Peyer's patch (tissue), 4 donors: Measurements from ENCODE around the gene LINGO3. TPM values are rescaled to one million over a fixed set of nuclear protein-coding genes. Genes with fewer than 3 reads are reported as not detected.

Source experiments
- DNase-seq, 3 donors: peaks; one replicate each; pipeline ENCODE4 v3.0.0-alpha.2; 2017 to 2019
- H3K27ac ChIP-seq, 4 donors: fragments of 200-600 bp; sonication (generic); one replicate each; pipeline ENCODE4 v1.5.1; 2016 to 2019
- H3K27me3 ChIP-seq, 2 donors: fragments of 200-600 bp; sonication (generic); one replicate each; pipeline ENCODE4 v1.5.1; 2019
- H3K36me3 ChIP-seq, 3 donors: fragments of 200-600 bp; sonication (generic); one replicate each; pipeline ENCODE4 v1.5.1; 2016 to 2019
- H3K4me1 ChIP-seq, 4 donors: fragments of 200-600 bp; sonication (generic); one replicate each; pipeline ENCODE4 v1.5.1; 2016 to 2019
- H3K4me3 ChIP-seq, 4 donors: fragments of 200-600 bp; sonication (generic); 1 replicate in 3 of 4; 2 replicates in 1 of 4; pipeline ENCODE4 v1.5.1; 2016 to 2019; ENCODE audit warnings: mild to moderate bottlenecking in 1 of 4
- H3K9me3 ChIP-seq, 4 donors: fragments of 200-600 bp; sonication (generic); one replicate each; pipeline ENCODE4 v1.5.1; 2016 to 2019; ENCODE audit warnings: mild to moderate bottlenecking in 1 of 4
- POLR2A ChIP-seq, 2 donors: fragments of 450-650 bp; IDR thresholded peaks; one replicate each; pipeline ENCODE4 v1.5.1; 2017; ENCODE audit warnings: antibody characterized with exemption in 2 of 2, mild to moderate bottlenecking in 2 of 2, moderate library complexity in 2 of 2
- total RNA-seq, 4 donors: library from RNA; depleted of rRNA; stranded (reverse); fragments of >200 nt; gene quantifications; one replicate each; pipeline ENCODE4 v1.1.0, GENCODE V29; 2016
- TF ChIP-seq, protein P1 (sequence below), 6 experiments: fragments of 450-650 bp in 4 of 6; fragments of 200-600 bp in 2 of 6; sonication (generic) in 1 of 6; IDR thresholded peaks; one replicate each; pipeline ENCODE4 v1.5.1; 2017 to 2019; ENCODE audit warnings: antibody characterized with exemption in 6 of 6, mild to moderate bottlenecking in 3 of 6, moderate library complexity in 1 of 6

LINGO3 gene
- total RNA-seq, 4 donors from 2014 or later: 0.54 to 5.0 TPM; not detected in 2

DNA sequence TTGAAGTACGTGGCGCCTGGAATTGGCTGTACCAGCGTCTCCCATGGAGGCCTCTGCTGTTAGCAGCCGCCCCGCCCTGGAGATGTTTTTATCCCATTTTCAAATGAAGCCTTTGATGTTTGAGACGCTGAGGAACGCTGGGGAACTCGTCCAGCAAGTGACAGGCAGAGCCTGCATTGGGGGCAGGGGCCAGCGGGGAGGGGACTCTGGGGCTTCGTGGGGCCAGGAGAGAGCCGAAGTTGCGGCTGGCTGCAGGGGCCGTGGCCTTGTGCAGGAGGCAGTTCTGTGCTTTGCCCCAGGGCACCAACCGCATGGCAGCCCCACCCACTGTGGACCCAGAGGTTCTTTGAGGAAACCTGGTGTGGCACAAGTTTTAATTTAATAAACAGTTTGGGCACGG, 34.0 kb upstream of the LINGO3 start:
- Histone ChIP-seq H3K36me3 (peaks cover 0 to 67% (median 0%) of the 10 kb centered on the region in 3 donors), H3K27me3 (no peaks in the 10 kb centered on the region), H3K4me1 (peaks cover 0 to 13% (median 0%) of the 10 kb centered on the region in 4 donors), H3K9me3 (no peaks in the 10 kb centered on the region), H3K27ac (no peak overlapping the region), H3K4me3 (no peak overlapping the region)
- TF ChIP-seq, protein P1, sequence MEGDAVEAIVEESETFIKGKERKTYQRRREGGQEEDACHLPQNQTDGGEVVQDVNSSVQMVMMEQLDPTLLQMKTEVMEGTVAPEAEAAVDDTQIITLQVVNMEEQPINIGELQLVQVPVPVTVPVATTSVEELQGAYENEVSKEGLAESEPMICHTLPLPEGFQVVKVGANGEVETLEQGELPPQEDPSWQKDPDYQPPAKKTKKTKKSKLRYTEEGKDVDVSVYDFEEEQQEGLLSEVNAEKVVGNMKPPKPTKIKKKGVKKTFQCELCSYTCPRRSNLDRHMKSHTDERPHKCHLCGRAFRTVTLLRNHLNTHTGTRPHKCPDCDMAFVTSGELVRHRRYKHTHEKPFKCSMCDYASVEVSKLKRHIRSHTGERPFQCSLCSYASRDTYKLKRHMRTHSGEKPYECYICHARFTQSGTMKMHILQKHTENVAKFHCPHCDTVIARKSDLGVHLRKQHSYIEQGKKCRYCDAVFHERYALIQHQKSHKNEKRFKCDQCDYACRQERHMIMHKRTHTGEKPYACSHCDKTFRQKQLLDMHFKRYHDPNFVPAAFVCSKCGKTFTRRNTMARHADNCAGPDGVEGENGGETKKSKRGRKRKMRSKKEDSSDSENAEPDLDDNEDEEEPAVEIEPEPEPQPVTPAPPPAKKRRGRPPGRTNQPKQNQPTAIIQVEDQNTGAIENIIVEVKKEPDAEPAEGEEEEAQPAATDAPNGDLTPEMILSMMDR (IDR thresholded peaks at IDR 0.05): no peak
- no peak for TF ChIP-seq POLR2A (IDR thresholded peaks at IDR 0.05)
- no peak for DNase-seq

DNA sequence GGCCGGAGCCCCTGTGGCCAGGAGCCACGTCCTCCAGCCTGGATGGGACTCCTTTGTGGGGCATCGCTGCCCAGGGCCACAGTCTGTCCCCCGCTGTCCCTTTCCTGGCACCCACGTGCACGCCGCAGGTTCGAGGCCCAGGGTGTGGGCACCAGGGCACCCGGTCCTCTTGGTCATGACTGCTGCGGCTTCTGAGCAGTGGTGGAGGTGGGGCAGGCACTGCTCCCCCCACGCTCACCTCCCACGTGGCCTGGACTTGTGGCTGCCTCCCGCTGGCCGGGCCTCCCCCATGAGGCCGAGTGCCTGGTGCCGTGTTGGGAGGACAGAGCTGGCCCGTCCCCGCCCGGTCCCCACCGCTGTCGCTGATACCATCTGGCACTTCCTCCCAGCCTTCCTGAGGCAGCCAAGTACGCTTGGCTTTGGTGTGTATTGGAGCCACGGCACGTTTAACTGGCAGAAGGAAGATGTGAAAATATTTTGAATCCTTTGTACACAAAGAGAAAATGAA, 33.3 kb upstream of the LINGO3 start:
- Histone ChIP-seq H3K27me3 (no peaks in the 10 kb centered on the region), H3K27ac (no peak overlapping the region), H3K4me3 (no peak overlapping the region), H3K4me1 (peaks cover 0 to 12% (median 0%) of the 10 kb centered on the region in 4 donors), H3K9me3 (no peaks in the 10 kb centered on the region), H3K36me3 (peaks cover 0 to 68% (median 0%) of the 10 kb centered on the region in 3 donors)
- TF ChIP-seq, protein P1 (IDR thresholded peaks at IDR 0.05): no peak
- no peak for TF ChIP-seq POLR2A (IDR thresholded peaks at IDR 0.05)
- no peak for DNase-seq

GRCh38 chr19:2340496-2341243, 32.7 kb upstream of the LINGO3 start:
- H3K36me3 ChIP-seq: peaks cover 0 to 68% (median 0%) of the 10 kb centered on the region in 3 donors

DNA sequence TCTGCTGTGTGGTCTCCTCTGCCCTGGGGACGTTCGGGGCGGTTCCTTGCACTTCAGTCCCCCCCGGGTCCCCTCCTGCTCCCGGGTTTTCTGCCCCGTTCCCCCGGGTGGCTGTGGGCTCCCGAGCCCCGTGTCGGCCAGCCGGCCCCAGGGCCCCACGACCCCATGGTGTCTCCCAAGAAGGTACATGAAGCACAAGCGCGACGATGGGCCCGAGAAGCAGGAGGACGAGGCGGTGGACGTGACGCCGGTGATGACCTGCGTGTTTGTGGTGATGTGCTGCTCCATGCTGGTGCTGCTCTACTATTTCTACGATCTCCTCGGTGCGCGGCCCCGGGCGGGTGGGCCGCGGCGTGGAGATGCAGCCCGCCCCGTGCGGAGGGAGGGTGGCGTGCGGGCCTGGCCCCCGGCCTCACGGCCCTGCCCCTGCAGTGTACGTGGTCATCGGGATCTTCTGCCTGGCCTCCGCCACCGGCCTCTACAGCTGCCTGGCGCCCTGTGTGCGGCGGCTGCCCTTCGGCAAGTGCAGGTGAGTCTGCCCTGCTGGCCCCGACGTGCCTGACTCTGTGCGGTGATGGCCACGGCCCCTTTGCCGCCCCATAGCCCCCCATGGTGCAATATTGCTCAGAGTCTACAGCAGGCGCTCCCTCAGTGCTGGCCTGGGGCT, 31.8 kb upstream of the LINGO3 start:
- Histone ChIP-seq H3K4me3 (no peak overlapping the region), H3K4me1 (no peaks in the 10 kb centered on the region), H3K27ac (no peak overlapping the region), H3K27me3 (no peaks in the 10 kb centered on the region), H3K36me3 (peaks cover 0 to 64% (median 0%) of the 10 kb centered on the region in 3 donors), H3K9me3 (no peaks in the 10 kb centered on the region)
- no peak for DNase-seq
- TF ChIP-seq, protein P1 (IDR thresholded peaks at IDR 0.05): no peak
- no peak for TF ChIP-seq POLR2A (IDR thresholded peaks at IDR 0.05)

More at GRCh38 chr19:2340496-2341243, 32.7 kb upstream of the LINGO3 start:
- Histone ChIP-seq H3K9me3 (no peaks in the 10 kb centered on the region), H3K4me1 (peaks cover 0 to 7% (median 0%) of the 10 kb centered on the region in 4 donors), H3K4me3 (no peak overlapping the region), H3K27me3 (no peaks in the 10 kb centered on the region), H3K27ac (no peak overlapping the region)
- no peak for TF ChIP-seq POLR2A (IDR thresholded peaks at IDR 0.05)
- TF ChIP-seq, protein P1 (IDR thresholded peaks at IDR 0.05): no peak
- no peak for DNase-seq

- TF ChIP-seq, protein P1 (IDR thresholded peaks at IDR 0.05): no peak
- TF ChIP-seq POLR2A (IDR thresholded peaks at IDR 0.05): no peak
- DNase-seq: no peak
- no peaks in the 10 kb centered on the region for H3K9me3 ChIP-seq
- H3K4me3 ChIP-seq: no peak overlapping the region
- peaks cover 0 to 8% (median under 1%) of the 10 kb centered on the region in 4 donors for H3K4me1 ChIP-seq
- H3K27ac ChIP-seq: no peak overlapping the region
- no peaks in the 10 kb centered on the region for H3K27me3 ChIP-seq
- H3K36me3 ChIP-seq: peaks cover 0 to 63% (median 0%) of the 10 kb centered on the region in 3 donors
Observed at GRCh38 chr19:2338751-2339643, 31.0 kb upstream of the LINGO3 start.
